PC-3 (cell line): Measurements from ENCODE around the gene CACNA1D. TPM values are rescaled to one million over a fixed set of nuclear protein-coding genes. Genes with fewer than 3 reads are reported as not detected.

Experiments
- ATAC-seq: fragments of 200-7000 bp; cut with Tn5 transposase; 2 replicates; pipeline ENCODE4 v1.9.1; 2020; ENCODE audit warnings: mild to moderate bottlenecking, moderate library complexity
- BruUV-seq: library from RNA; stranded (reverse); fragments of 400-500 nt; replicated peaks from 2 replicates; lab custom pipeline; 2021; lab: Mats Ljungman, UMichigan
- CTCF ChIA-PET: fragments of 300-600 bp; sonication (Branson Sonifier 250); formaldehyde crosslinking; loops from one replicate; lab custom pipeline; 2022; ENCODE audit warnings: antibody characterized with exemption; lab: Charles Lee
- POLR2A ChIA-PET: fragments of 300-600 bp; sonication (Branson Sonifier 250); formaldehyde crosslinking; loops from one replicate; lab custom pipeline; 2022; ENCODE audit warnings: antibody characterized with exemption; ENCODE audit not compliant: unreplicated experiment; lab: Charles Lee
- DNase-seq: peaks from one replicate; pipeline ENCODE4 v3.0.0-alpha.2; 2015
- H2AFZ ChIP-seq: fragments of 300-600 bp; sonication (generic); 2 replicates; pipeline ENCODE4 v1.6.0; 2016; ENCODE audit warnings: antibody characterized with exemption, low read length
- H3F3A ChIP-seq: fragments of 300-600 bp; sonication (generic); one replicate; pipeline ENCODE4 v1.6.0; 2017; ENCODE audit warnings: antibody characterized with exemption, low read length, control low read depth, mild to moderate bottlenecking; ENCODE audit not compliant: unreplicated experiment
- H3K27ac ChIP-seq: fragments of 300-600 bp; sonication (generic); 2 replicates; pipeline ENCODE4 v1.5.1; 2016; ENCODE audit warnings: mild to moderate bottlenecking, low read length
- H3K27me3 ChIP-seq: fragments of 300-600 bp; sonication (generic); 2 replicates; pipeline ENCODE4 v1.6.1; 2016; ENCODE audit warnings: low read length, mixed read lengths
- H3K36me3 ChIP-seq: fragments of 300-600 bp; sonication (generic); 2 replicates; pipeline ENCODE4 v1.6.1; 2016; ENCODE audit warnings: low read depth, mixed run types, low read length, mixed read lengths
- H3K4me1 ChIP-seq: fragments of 300-600 bp; sonication (generic); 2 replicates; pipeline ENCODE4 v1.5.1; 2016; ENCODE audit warnings: low read length; ENCODE audit not compliant: insufficient read depth
- H3K4me2 ChIP-seq: fragments of 300-600 bp; sonication (generic); 2 replicates; pipeline ENCODE4 v1.6.0; 2016; ENCODE audit warnings: low read length
- H3K4me3 ChIP-seq: fragments of 300-600 bp; sonication (generic); 2 replicates; pipeline ENCODE4 v1.5.1; 2016; ENCODE audit warnings: mild to moderate bottlenecking, low read length, mixed read lengths
- H3K79me2 ChIP-seq: fragments of 300-600 bp; sonication (generic); 2 replicates; pipeline ENCODE4 v1.6.1; 2017; ENCODE audit warnings: low read length, mixed read lengths
- H3K9ac ChIP-seq: fragments of 300-600 bp; sonication (generic); 2 replicates; pipeline ENCODE4 v1.6.0; 2016; ENCODE audit warnings: mild to moderate bottlenecking, low read length
- H3K9me2 ChIP-seq: fragments of 300-600 bp; sonication (generic); replicated peaks from 2 replicates; pipeline ENCODE4 v1.6.1; 2016; ENCODE audit warnings: mixed run types, low read length, mixed read lengths
- H3K9me3 ChIP-seq: fragments of 300-600 bp; sonication (generic); 2 replicates; pipeline ENCODE4 v1.6.1; 2016; ENCODE audit warnings: low read length, mixed read lengths
- H4K20me1 ChIP-seq: fragments of 300-600 bp; sonication (generic); 2 replicates; pipeline ENCODE4 v1.6.1; 2016; ENCODE audit warnings: low read length, mixed read lengths
- CTCF ChIP-seq: fragments of 300-600 bp; sonication (generic); conservative IDR thresholded peaks from 2 replicates; pipeline ENCODE4 v1.5.1; 2017; ENCODE audit warnings: antibody characterized with exemption, low read depth, mild to moderate bottlenecking, low read length
- EZH2 ChIP-seq: fragments of 300-600 bp; sonication (generic); IDR thresholded peaks from one replicate; pipeline ENCODE4 v1.6.1; 2017; ENCODE audit warnings: antibody characterized with exemption, mild to moderate bottlenecking, low read length; ENCODE audit not compliant: unreplicated experiment
- EZH2phosphoT487 ChIP-seq: fragments of 300-600 bp; sonication (generic); IDR thresholded peaks from 2 replicates; pipeline ENCODE4 v1.6.1; 2018; ENCODE audit warnings: mild to moderate bottlenecking, antibody characterized with exemption, low read length, borderline replicate concordance
- intact Hi-C: fragments of 100-400 bp; cut with micrococcal nuclease; formaldehyde crosslinking; loops from 2 replicates; pipeline ENCODE4 v1.9.0; 2023
- total RNA-seq: library from RNA; depleted of rRNA; stranded (reverse); fragments of >200 nt; gene quantifications from 2 replicates; pipeline ENCODE4 v1.2.3, GENCODE V29; 2014

The CACNA1D gene
- total RNA-seq, 1 experiment from 2014 or later: not detected

- Histone ChIP-seq H3K9me2 (no peaks in the 10 kb centered on the region), H4K20me1 (no peaks in the 10 kb centered on the region), H3K9me3 (no peaks in the 10 kb centered on the region), H3K4me3 (no peak overlapping the region), H3K79me2 (no peaks in the 10 kb centered on the region), H3K36me3 (no peaks in the 10 kb centered on the region), H3K9ac (no peak overlapping the region), H2AFZ (no peak overlapping the region), H3K27ac (no peak overlapping the region), H3K27me3 (peaks cover 73% of the 10 kb centered on the region), H3K4me1 (peaks cover 8% of the 10 kb centered on the region; the same call in 1 of the 2 replicates), H3F3A (no peaks in the 10 kb centered on the region), H3K4me2 (no peak overlapping the region)
- intact Hi-C loops: no loop called here
- TF ChIP-seq EZH2phosphoT487: no peak
- TF ChIP-seq EZH2: no peak
- TF ChIP-seq CTCF: no peak
- DNase-seq: no peak
- ATAC-seq: no peak
- ChIA-PET POLR2A (no interaction called here), CTCF (no interaction called here)
- BruUV-seq: no TSS peak
Measured at GRCh38 chr3:53590606-53591005, 96.2 kb downstream of the CACNA1D start.

GRCh38 chr3:53591646-53592045 lies 97.2 kb downstream of the CACNA1D start:
- H4K20me1 ChIP-seq: no peaks in the 10 kb centered on the region
- no peak for ATAC-seq
- H3K79me2 ChIP-seq: no peaks in the 10 kb centered on the region
- no peak overlapping the region for H3K4me3 ChIP-seq
- no peak overlapping the region for H2AFZ ChIP-seq
- no peaks in the 10 kb centered on the region for H3F3A ChIP-seq
- H3K27ac ChIP-seq: no peak overlapping the region
- H3K9me2 ChIP-seq: no peaks in the 10 kb centered on the region
- CTCF ChIA-PET: no interaction called here
- no peak overlapping the region for H3K4me2 ChIP-seq
- H3K36me3 ChIP-seq: no peaks in the 10 kb centered on the region
- peaks cover 74% of the 10 kb centered on the region for H3K27me3 ChIP-seq
- POLR2A ChIA-PET: no interaction called here
- peak; percentile 9 for DNase-seq
- no peak for TF ChIP-seq EZH2
- no peak for TF ChIP-seq EZH2phosphoT487
- TF ChIP-seq CTCF: no peak
- no peaks in the 10 kb centered on the region for H3K9me3 ChIP-seq
- peaks cover 8% of the 10 kb centered on the region; the same call in 1 of the 2 replicates for H3K4me1 ChIP-seq
- no peak overlapping the region for H3K9ac ChIP-seq
- no TSS peak for BruUV-seq
- intact Hi-C loops: no loop called here

- Histone ChIP-seq H3K9ac (no peak overlapping the region), H3K27me3 (peaks cover 72% of the 10 kb centered on the region), H3K9me3 (no peaks in the 10 kb centered on the region), H3K36me3 (no peaks in the 10 kb centered on the region), H3K4me3 (no peak overlapping the region), H3F3A (no peaks in the 10 kb centered on the region), H3K9me2 (no peaks in the 10 kb centered on the region), H2AFZ (no peak overlapping the region), H3K4me1 (peaks cover 7% of the 10 kb centered on the region; the same call in 1 of the 2 replicates), H3K27ac (no peak overlapping the region), H3K4me2 (no peak overlapping the region), H4K20me1 (no peaks in the 10 kb centered on the region), H3K79me2 (no peaks in the 10 kb centered on the region)
- intact Hi-C loops: no loop called here
- DNase-seq: no peak
- ChIA-PET CTCF (no interaction called here), POLR2A (no interaction called here)
- no peak for ATAC-seq
- no TSS peak for BruUV-seq
- no peak for TF ChIP-seq CTCF
- TF ChIP-seq EZH2phosphoT487: no peak
- no peak for TF ChIP-seq EZH2
Measured at GRCh38 chr3:53592862-53593261, 98.5 kb downstream of the CACNA1D start.
